A549 (cell line): ENCODE results near the gene LACTB. TPM values are rescaled to one million over a fixed set of nuclear protein-coding genes. Genes with fewer than 3 reads are reported as not detected.

Experiments used
- ATAC-seq, 2 experiments: fragments of 200-7000 bp in 1 of 2; fragments of >200 bp in 1 of 2; cut with Nextera tagmentation in 1 of 2; cut with Tn5 transposase in 1 of 2; 3 replicates each; pipeline versions ENCODE4 v1.8.0 to v1.9.1; 2018 to 2020; ENCODE audit warnings: mild to moderate bottlenecking in 1 of 2, moderate library complexity in 1 of 2
- CTCF ChIA-PET: fragments of 300-600 bp; sonication (Branson Sonifier 250); formaldehyde crosslinking; extraction: SDS; loops from one replicate; lab custom pipeline; 2021; ENCODE audit warnings: antibody characterized with exemption, inconsistent platforms; lab: Yijun Ruan, JAX
- POLR2A ChIA-PET: fragments of 350-600 bp; formaldehyde crosslinking; extraction: SDS; loops from one replicate; lab custom pipeline; 2021; ENCODE audit warnings: antibody characterized with exemption, inconsistent platforms; lab: Yijun Ruan, JAX
- DNase-seq, 2 experiments: peaks; one replicate each; pipeline versions ENCODE4 v3.0.0 to v3.0.0-alpha.2; 2011 to 2016; ENCODE audit warnings: low read depth in 1 of 2, low spot score in 1 of 2
- FAIRE-seq: peaks from 2 replicates; lab custom pipeline; 2011; peaks lifted over from hg19 to GRCh38; lab: Jason Lieb, UNC
- H3K27ac ChIP-seq, 2 experiments: fragments of >200 bp; sonication (Bioruptor Twin); formaldehyde crosslinking; 3 replicates each; pipeline ENCODE4 v1.5.1; 2016 to 2017
- H3K4me1 ChIP-seq: fragments of >200 bp; sonication (Bioruptor Twin); formaldehyde crosslinking; 3 replicates; pipeline ENCODE4 v1.6.1; 2016
- H3K4me2 ChIP-seq: fragments of >200 bp; sonication (Bioruptor Twin); formaldehyde crosslinking; 3 replicates; pipeline ENCODE4 v1.6.1; 2016
- H3K4me3 ChIP-seq: fragments of >200 bp; sonication (Bioruptor Twin); formaldehyde crosslinking; 3 replicates; pipeline ENCODE4 v1.5.1; 2016
- H3K9me3 ChIP-seq: fragments of >200 bp; sonication (Bioruptor Twin); formaldehyde crosslinking; 3 replicates; pipeline ENCODE4 v1.6.1; 2016
- BHLHE40 ChIP-seq: IDR thresholded peaks from 2 replicates; pipeline ENCODE4 v1.6.1; 2012; ENCODE audit warnings: low read depth, low read length, inconsistent platforms
- CEBPB ChIP-seq, 2 experiments: fragments of >200 bp in 1 of 2; sonication (Bioruptor Twin) in 1 of 2; formaldehyde crosslinking in 1 of 2; IDR thresholded peaks; 2 replicates each; pipeline ENCODE4 v1.6.1; 2012 to 2016
- ELK1 ChIP-seq: fragments of 150-350 bp; IDR thresholded peaks from 2 replicates; pipeline ENCODE4 v1.6.1; 2014; ENCODE audit warnings: low read depth, mild to moderate bottlenecking, low read length
- FOSL2 ChIP-seq, 2 experiments: fragments of 450-650 bp in 1 of 2; fragments of >200 bp in 1 of 2; sonication (Bioruptor Twin) in 1 of 2; formaldehyde crosslinking; IDR thresholded peaks; 2 replicates each; pipeline versions ENCODE4 v1.5.0 to v1.6.1; 2016 to 2020; ENCODE audit warnings: mild to moderate bottlenecking in 1 of 2, moderate library complexity in 1 of 2
- HEYL ChIP-seq: fragments of 250-450 bp; sonication (Bioruptor Pico); IDR thresholded peaks from 2 replicates; pipeline ENCODE4 v1.8.0; 2021; ENCODE audit warnings: mild to moderate bottlenecking, moderate library complexity
- HMGXB4 ChIP-seq: fragments of 250-450 bp; sonication (Bioruptor Pico); IDR thresholded peaks from 2 replicates; pipeline ENCODE4 v1.5.0; 2021; ENCODE audit warnings: mild to moderate bottlenecking, moderate library complexity, borderline replicate concordance
- JUNB ChIP-seq: fragments of >200 bp; sonication (Bioruptor Twin); formaldehyde crosslinking; IDR thresholded peaks from 2 replicates; pipeline ENCODE4 v1.6.1; 2016
- KDM5A ChIP-seq: fragments of 200-600 bp; sonication (generic); IDR thresholded peaks from 2 replicates; pipeline ENCODE4 v1.6.1; 2016; ENCODE audit warnings: antibody characterized with exemption, mild to moderate bottlenecking
- MAFK ChIP-seq: fragments of 450-650 bp; IDR thresholded peaks from 2 replicates; pipeline ENCODE4 v1.6.1; 2014; ENCODE audit not compliant: partially characterized antibody
- MAZ ChIP-seq: fragments of 150-350 bp; IDR thresholded peaks from 2 replicates; pipeline ENCODE4 v1.6.1; 2014; ENCODE audit warnings: antibody characterized with exemption, low read depth, low read length, borderline replicate concordance
- MYC ChIP-seq: IDR thresholded peaks from 2 replicates; pipeline ENCODE4 v1.6.1; 2012; ENCODE audit warnings: mild to moderate bottlenecking, inconsistent platforms, low read length, improper control_type of control experiment, borderline replicate concordance
- NFE2L2 ChIP-seq: fragments of 150-350 bp; conservative IDR thresholded peaks from 2 replicates; pipeline ENCODE4 v1.6.1; 2014; ENCODE audit warnings: low read length
- NPAS2 ChIP-seq: fragments of 250-450 bp; sonication (Bioruptor Pico); IDR thresholded peaks from 2 replicates; pipeline ENCODE4 v1.8.0; 2022; ENCODE audit warnings: mild to moderate bottlenecking, moderate library complexity, borderline replicate concordance
- POLR2AphosphoS2 ChIP-seq: conservative IDR thresholded peaks from 2 replicates; pipeline ENCODE4 v1.6.1; 2012; ENCODE audit warnings: low read length, improper control_type of control experiment, inconsistent platforms
- RFX5 ChIP-seq: fragments of 450-650 bp; IDR thresholded peaks from 2 replicates; pipeline ENCODE4 v1.7.1; 2014; ENCODE audit warnings: antibody characterized with exemption, mild to moderate bottlenecking, moderate library complexity
- TFCP2L1 ChIP-seq: fragments of 250-450 bp; sonication (Bioruptor Pico); IDR thresholded peaks from 2 replicates; pipeline ENCODE4 v1.5.0; 2021; ENCODE audit warnings: mild to moderate bottlenecking
- ZFP36 ChIP-seq: fragments of 450-650 bp; IDR thresholded peaks from 2 replicates; pipeline ENCODE4 v1.6.1; 2014; ENCODE audit warnings: borderline replicate concordance; ENCODE audit not compliant: partially characterized antibody
- ZNF302 ChIP-seq: fragments of 250-450 bp; sonication (Bioruptor Pico); IDR thresholded peaks from 2 replicates; pipeline ENCODE4 v1.9.0; 2021; ENCODE audit warnings: inconsistent platforms, mild to moderate bottlenecking, moderate library complexity
- WGBS: methylation state at CpG from one replicate; pipeline ENCODE4 v1.1.6; 2017; ENCODE audit errors: missing lambda C conversion rate; 5-methylcytosine and 5-hydroxymethylcytosine counted together
- polyA plus RNA-seq, 4 experiments: library from polyadenylated mRNA; depleted of rRNA in 3 of 4; stranded (reverse); fragments of >200 nt; fragmentation: RNase III in 1 of 4; extraction: RNeasy Plus Mini Kit Qiagen cat#74134 plus additional on column Dnase treatment in 1 of 4; gene quantifications; 2 replicates in 3 of 4; 3 replicates in 1 of 4; pipeline ENCODE4 v1.2.3, GENCODE V29; 2011 to 2017
- TF ChIP-seq, protein P1 (sequence below): fragments of >200 bp; sonication (Bioruptor Twin); formaldehyde crosslinking; IDR thresholded peaks from 3 replicates; pipeline ENCODE4 v1.6.1; 2016

LACTB gene
- polyA plus RNA-seq, 2 of the 4 experiments (the other 2 are of a cell fraction): 56.5 to 59.6 TPM

GRCh38 chr15:63090472-63090871 lies 31.2 kb upstream of the LACTB start:
- DNase-seq: no peak
- Histone ChIP-seq H3K4me2 (peak overlapping the region; percentile 79; the same call in 1 of the 3 replicates), H3K9me3 (no peaks in the 10 kb centered on the region), H3K27ac (peak overlapping the region; percentile 91 to 93), H3K4me1 (peaks cover 78% of the 10 kb centered on the region), H3K4me3 (no peak overlapping the region)
- no peak for FAIRE-seq
- ChIA-PET CTCF (interaction anchor here (0.6 to 36.9 kb wide), 7 partner anchors 21 to 1075 kb away, joined by 3 to 1136 read pairs (median 7); partner anchors contain the start of gene TPM1), POLR2A (interaction anchor here (1.4 kb wide), 1 partner anchor 42 kb away, joined by 7 read pairs; no protein-coding TSS in a partner anchor)
- TF ChIP-seq JUNB (no peak), POLR2AphosphoS2 (no peak), CEBPB (IDR thresholded peaks at IDR 0.05) (no peak), HMGXB4 (CRISPR knock-in tag) (no peak), ELK1 (no peak), NPAS2 (CRISPR knock-in tag) (no peak), MYC (no peak), BHLHE40 (no peak), KDM5A (no peak), MAFK (no peak), NFE2L2 (no peak), RFX5 (no peak)
- ATAC-seq: no peak
- WGBS: 94% methylated on average over 9 of the region's 9 CpGs

DNA sequence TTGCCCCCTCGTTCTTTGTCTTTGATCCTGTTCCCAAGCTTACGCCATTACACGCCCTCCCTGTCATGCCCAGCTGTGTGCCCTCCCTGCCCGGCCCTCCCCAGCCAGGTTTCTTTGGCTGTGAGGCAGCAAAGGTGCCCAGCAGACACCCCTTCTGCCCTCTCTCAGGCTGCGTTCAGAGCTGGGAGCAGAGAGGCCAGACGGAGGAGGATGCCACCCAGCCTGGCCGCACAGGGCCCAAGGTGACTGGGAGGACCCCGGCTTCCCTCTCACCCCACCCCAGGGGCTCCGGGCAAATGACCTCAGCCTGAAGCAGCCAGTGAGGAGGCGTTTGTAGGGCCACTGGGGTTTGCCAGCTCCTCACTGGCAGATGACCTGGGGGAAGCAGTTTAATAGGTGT lies 30.8 kb upstream of the LACTB start:
- 90% methylated on average over 10 of the region's 10 CpGs for WGBS
- Histone ChIP-seq H3K4me2 (no peak overlapping the region), H3K9me3 (no peaks in the 10 kb centered on the region)
- TF ChIP-seq ZFP36 (no peak), FOSL2 (IDR thresholded peaks at IDR 0.05) (no peak), FOSL2 (CRISPR knock-in tag; IDR thresholded peaks at IDR 0.05) (no peak), CEBPB (IDR thresholded peaks at IDR 0.05) (no peak), ELK1 (no peak), POLR2AphosphoS2 (no peak), ZNF302 (CRISPR knock-in tag) (no peak), MAZ (no peak), TFCP2L1 (no peak), HEYL (CRISPR knock-in tag) (no peak)
- TF ChIP-seq, protein P1, sequence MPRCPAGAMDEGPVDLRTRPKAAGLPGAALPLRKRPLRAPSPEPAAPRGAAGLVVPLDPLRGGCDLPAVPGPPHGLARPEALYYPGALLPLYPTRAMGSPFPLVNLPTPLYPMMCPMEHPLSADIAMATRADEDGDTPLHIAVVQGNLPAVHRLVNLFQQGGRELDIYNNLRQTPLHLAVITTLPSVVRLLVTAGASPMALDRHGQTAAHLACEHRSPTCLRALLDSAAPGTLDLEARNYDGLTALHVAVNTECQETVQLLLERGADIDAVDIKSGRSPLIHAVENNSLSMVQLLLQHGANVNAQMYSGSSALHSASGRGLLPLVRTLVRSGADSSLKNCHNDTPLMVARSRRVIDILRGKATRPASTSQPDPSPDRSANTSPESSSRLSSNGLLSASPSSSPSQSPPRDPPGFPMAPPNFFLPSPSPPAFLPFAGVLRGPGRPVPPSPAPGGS: no peak
- TF ChIP-seq, all 56 proteins: peak for 0
- no peak for DNase-seq
- peaks cover 82% of the 10 kb centered on the region for H3K4me1 ChIP-seq
- no peak for ATAC-seq
- H3K27ac ChIP-seq: peak overlapping the region; percentile 91 to 93
- ChIA-PET CTCF (interaction anchor here (0.8 to 36.9 kb wide), 7 partner anchors 20 to 348 kb away, joined by 3 to 1136 read pairs (median 7); partner anchors contain the start of gene TPM1), POLR2A (interaction anchor here (1.4 kb wide), 1 partner anchor 43 kb away, joined by 7 read pairs; no protein-coding TSS in a partner anchor)
- FAIRE-seq: no peak
- H3K4me3 ChIP-seq: no peak overlapping the region
